OCI-LY3 (cell line): ENCODE results near the gene C10orf95.

Experiments used
- EZH2phosphoT487 ChIP-seq: fragments of 200-600 bp; shearing (Covaris generic); IDR thresholded peaks from 2 replicates; pipeline ENCODE4 v1.6.1; 2018; ENCODE audit warnings: antibody characterized with exemption, mixed run types, low read depth
- TF ChIP-seq, protein P1 (sequence below): fragments of 200-600, 300-600 bp; sonication (generic); IDR thresholded peaks from 2 replicates; pipeline ENCODE4 v1.5.1; 2014; ENCODE audit warnings: antibody characterized with exemption, low read length, low read depth

DNA sequence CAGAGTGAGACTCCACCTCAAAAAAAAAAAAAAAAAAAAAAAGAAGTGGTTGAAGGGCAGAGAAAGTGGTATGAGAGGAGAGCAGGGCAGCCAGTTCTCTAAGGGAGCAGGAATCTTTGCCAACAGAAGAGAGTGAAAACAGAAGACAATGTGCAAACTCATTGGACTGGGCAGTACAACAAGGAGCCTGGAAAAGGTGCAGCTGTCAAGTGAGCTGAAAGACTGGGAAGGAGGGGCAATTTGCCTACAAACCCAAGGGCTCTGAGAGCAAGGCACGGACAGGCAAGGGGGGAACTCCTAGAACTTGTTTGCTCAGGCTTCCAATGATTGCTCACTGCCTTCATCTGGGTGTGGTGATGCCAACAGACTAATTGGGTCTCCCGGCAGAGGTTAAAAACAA, 41.6 kb upstream of the C10orf95 start:
- TF ChIP-seq, protein P1, sequence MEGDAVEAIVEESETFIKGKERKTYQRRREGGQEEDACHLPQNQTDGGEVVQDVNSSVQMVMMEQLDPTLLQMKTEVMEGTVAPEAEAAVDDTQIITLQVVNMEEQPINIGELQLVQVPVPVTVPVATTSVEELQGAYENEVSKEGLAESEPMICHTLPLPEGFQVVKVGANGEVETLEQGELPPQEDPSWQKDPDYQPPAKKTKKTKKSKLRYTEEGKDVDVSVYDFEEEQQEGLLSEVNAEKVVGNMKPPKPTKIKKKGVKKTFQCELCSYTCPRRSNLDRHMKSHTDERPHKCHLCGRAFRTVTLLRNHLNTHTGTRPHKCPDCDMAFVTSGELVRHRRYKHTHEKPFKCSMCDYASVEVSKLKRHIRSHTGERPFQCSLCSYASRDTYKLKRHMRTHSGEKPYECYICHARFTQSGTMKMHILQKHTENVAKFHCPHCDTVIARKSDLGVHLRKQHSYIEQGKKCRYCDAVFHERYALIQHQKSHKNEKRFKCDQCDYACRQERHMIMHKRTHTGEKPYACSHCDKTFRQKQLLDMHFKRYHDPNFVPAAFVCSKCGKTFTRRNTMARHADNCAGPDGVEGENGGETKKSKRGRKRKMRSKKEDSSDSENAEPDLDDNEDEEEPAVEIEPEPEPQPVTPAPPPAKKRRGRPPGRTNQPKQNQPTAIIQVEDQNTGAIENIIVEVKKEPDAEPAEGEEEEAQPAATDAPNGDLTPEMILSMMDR: no peak
- no peak for TF ChIP-seq EZH2phosphoT487
